Osteoblast (primary cell): ENCODE measurements around the gene MGST2. TPM values are rescaled to one million over a fixed set of nuclear protein-coding genes. Genes with fewer than 3 reads are reported as not detected.

Experiments used
- DNase-seq: peaks from one replicate; pipeline ENCODE4 v3.0.0; 2011; ENCODE audit warnings: low spot score, mixed read lengths; ENCODE audit not compliant: insufficient read length; ENCODE audit errors: missing footprints
- H2AFZ ChIP-seq: 2 replicates; pipeline ENCODE4 v1.6.0; 2011; ENCODE audit warnings: mild to moderate bottlenecking, low read length
- H3K27ac ChIP-seq: 2 replicates; pipeline ENCODE4 v1.5.1; 2011; ENCODE audit warnings: mild to moderate bottlenecking, low read depth, low read length, moderate library complexity
- H3K27me3 ChIP-seq: 2 replicates; pipeline ENCODE4 v1.6.0; 2012; ENCODE audit warnings: mild to moderate bottlenecking, control low read depth, inconsistent platforms, low read length, moderate library complexity; ENCODE audit not compliant: insufficient read depth
- H3K36me3 ChIP-seq: 2 replicates; pipeline ENCODE4 v1.5.1; 2011; ENCODE audit warnings: mild to moderate bottlenecking, low read length, control low read depth, moderate library complexity; ENCODE audit not compliant: insufficient read depth
- H3K4me1 ChIP-seq: 2 replicates; pipeline ENCODE4 v1.5.1; 2011; ENCODE audit warnings: mild to moderate bottlenecking, low read length, control low read depth, moderate library complexity; ENCODE audit not compliant: insufficient read depth
- H3K4me2 ChIP-seq: 2 replicates; pipeline ENCODE4 v1.6.0; 2011; ENCODE audit warnings: mild to moderate bottlenecking, low read length; ENCODE audit not compliant: insufficient read depth
- H3K4me3 ChIP-seq: fragments of 200-600 bp; sonication (generic); 3 replicates; pipeline ENCODE4 v1.5.1; 2012; ENCODE audit warnings: mild to moderate bottlenecking, low read length, inconsistent platforms; ENCODE audit not compliant: insufficient read depth
- H3K79me2 ChIP-seq: 2 replicates; pipeline ENCODE4 v1.6.0; 2012; ENCODE audit warnings: mild to moderate bottlenecking, low read length, control low read depth, inconsistent platforms; ENCODE audit not compliant: insufficient read depth
- H3K9me3 ChIP-seq: 2 replicates; pipeline ENCODE4 v1.5.1; 2011; ENCODE audit warnings: low read depth, low read length, control low read depth
- H4K20me1 ChIP-seq: 2 replicates; pipeline ENCODE4 v1.6.0; 2012; ENCODE audit warnings: mild to moderate bottlenecking, low read length, control low read depth; ENCODE audit not compliant: insufficient read depth
- CTCF ChIP-seq: IDR thresholded peaks from 2 replicates; pipeline ENCODE4 v1.5.1; 2011; ENCODE audit warnings: mild to moderate bottlenecking, low read depth, low read length, moderate library complexity; ENCODE audit errors: extremely low read depth
- total RNA-seq: library from RNA; depleted of rRNA; stranded (reverse); fragments of >200 nt; gene quantifications from 2 replicates; pipeline ENCODE4 v1.2.3, GENCODE V29; 2012

MGST2 gene
- total RNA-seq, 1 donor: 6.2 TPM

DNA sequence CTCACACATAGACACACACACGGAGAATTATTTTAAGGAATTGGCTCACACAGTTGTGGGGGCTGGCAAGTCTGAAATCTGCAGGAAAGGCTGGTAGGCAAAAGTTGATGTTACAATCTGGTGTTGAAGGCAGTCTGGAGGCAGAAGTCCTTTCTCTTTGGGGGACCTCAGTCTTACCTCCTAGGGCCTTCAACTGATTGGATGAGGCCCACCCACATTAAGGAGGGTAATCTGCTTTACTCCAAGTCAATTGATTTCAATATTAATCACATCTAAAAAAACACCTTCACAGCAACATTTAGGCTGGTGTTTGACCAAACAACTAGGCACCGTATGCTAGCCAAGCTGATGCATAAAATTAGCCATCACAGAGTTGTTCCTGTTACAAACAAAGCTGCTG, 10.7 kb downstream of the MGST2 start:
- Histone ChIP-seq H4K20me1 (no peaks in the 10 kb centered on the region), H3K27me3 (no peaks in the 10 kb centered on the region), H2AFZ (no peak overlapping the region), H3K4me3 (no peak overlapping the region), H3K36me3 (no peaks in the 10 kb centered on the region), H3K4me2 (no peak overlapping the region), H3K4me1 (no peaks in the 10 kb centered on the region), H3K9me3 (no peaks in the 10 kb centered on the region), H3K79me2 (no peaks in the 10 kb centered on the region), H3K27ac (no peak overlapping the region)
- no peak for DNase-seq
- no peak for TF ChIP-seq CTCF

DNA sequence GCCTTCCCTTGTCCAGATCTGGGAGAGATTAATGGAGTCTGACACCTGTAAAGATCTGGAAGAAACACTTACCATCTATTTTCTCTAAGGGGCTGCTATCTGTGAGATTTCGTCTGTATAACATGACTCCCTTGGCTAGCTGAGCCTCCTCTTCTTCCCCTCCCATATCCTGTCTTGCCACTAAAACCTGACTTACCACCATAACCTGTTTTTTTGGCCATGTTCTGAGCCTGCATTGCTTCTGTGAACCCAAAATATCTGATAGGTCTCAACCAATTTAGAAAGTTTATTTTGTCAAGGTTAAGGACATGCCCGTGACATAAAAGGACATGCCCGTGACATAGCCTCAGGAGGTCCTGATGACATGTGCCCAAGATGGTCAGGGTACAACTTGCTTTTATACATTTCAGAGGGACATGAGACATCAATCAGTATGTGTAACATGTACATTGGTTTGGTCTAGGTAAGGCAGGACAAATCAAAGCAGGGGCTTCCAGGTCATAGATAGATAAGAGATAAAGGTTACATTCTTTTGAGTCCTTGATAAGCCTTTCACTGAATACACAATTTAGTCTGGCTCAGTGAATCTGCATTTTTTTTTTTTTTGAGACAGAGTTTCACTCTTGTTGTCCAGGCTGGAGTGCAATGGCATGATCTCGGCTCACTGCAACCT, 11.4 kb downstream of the MGST2 start:
- Histone ChIP-seq H3K27me3 (no peaks in the 10 kb centered on the region), H3K9me3 (no peaks in the 10 kb centered on the region), H2AFZ (no peak overlapping the region), H4K20me1 (no peaks in the 10 kb centered on the region), H3K79me2 (no peaks in the 10 kb centered on the region), H3K27ac (no peak overlapping the region), H3K4me2 (no peak overlapping the region), H3K36me3 (no peaks in the 10 kb centered on the region), H3K4me1 (no peaks in the 10 kb centered on the region), H3K4me3 (no peak overlapping the region)
- no peak for TF ChIP-seq CTCF
- no peak for DNase-seq

GRCh38 chr4:139682309-139682708, 16.7 kb downstream of the MGST2 start:
- Histone ChIP-seq H3K4me3 (no peak overlapping the region), H3K4me2 (no peak overlapping the region), H2AFZ (no peak overlapping the region), H3K9me3 (no peaks in the 10 kb centered on the region), H4K20me1 (no peaks in the 10 kb centered on the region), H3K27ac (no peak overlapping the region), H3K27me3 (no peaks in the 10 kb centered on the region), H3K79me2 (no peaks in the 10 kb centered on the region), H3K4me1 (no peaks in the 10 kb centered on the region), H3K36me3 (no peaks in the 10 kb centered on the region)
- no peak for TF ChIP-seq CTCF
- no peak for DNase-seq

DNA sequence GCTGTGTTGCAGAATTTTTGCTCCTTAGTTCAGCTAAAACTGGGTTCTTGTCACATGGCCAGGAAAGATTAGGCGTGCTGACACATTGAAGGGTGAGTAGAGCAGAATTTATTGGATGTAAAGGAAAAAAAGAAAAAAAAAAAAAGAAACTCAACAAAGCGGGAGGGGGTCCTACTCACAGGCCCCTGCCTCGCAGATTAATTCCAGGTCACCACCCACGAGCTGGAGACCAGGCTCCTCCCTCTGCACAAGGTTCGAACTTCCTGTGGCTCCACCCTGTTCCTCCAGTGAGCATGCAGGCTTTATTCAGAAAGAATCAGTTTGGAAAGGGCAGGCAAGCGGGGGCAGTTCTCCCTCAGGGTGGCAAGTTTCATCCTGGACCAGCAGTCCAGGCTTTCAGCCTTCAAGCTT, 17.1 kb downstream of the MGST2 start:
- Histone ChIP-seq H3K27me3 (no peaks in the 10 kb centered on the region), H3K4me1 (no peaks in the 10 kb centered on the region), H3K27ac (no peak overlapping the region), H2AFZ (no peak overlapping the region), H4K20me1 (no peaks in the 10 kb centered on the region), H3K36me3 (no peaks in the 10 kb centered on the region), H3K4me3 (no peak overlapping the region), H3K4me2 (no peak overlapping the region), H3K9me3 (no peaks in the 10 kb centered on the region), H3K79me2 (no peaks in the 10 kb centered on the region)
- no peak for TF ChIP-seq CTCF
- DNase-seq: no peak
